Body of pancreas (tissue), 4 donors: ENCODE results near the gene ZFP14.

Experiments used
- POLR2A ChIP-seq, 3 donors: fragments of 450-650 bp; IDR thresholded peaks; one replicate each; pipeline ENCODE4 v1.6.1; 2016; ENCODE audit warnings: antibody characterized with exemption in 3 of 3, mild to moderate bottlenecking in 2 of 3
- TF ChIP-seq, protein P1 (sequence below), 7 experiments: fragments of 450-650 bp in 4 of 7; fragments of 200-600 bp in 3 of 7; sonication (generic) in 3 of 7; IDR thresholded peaks; one replicate each; pipeline ENCODE4 v1.5.1; 2016 to 2019; ENCODE audit warnings: antibody characterized with exemption in 7 of 7

DNA sequence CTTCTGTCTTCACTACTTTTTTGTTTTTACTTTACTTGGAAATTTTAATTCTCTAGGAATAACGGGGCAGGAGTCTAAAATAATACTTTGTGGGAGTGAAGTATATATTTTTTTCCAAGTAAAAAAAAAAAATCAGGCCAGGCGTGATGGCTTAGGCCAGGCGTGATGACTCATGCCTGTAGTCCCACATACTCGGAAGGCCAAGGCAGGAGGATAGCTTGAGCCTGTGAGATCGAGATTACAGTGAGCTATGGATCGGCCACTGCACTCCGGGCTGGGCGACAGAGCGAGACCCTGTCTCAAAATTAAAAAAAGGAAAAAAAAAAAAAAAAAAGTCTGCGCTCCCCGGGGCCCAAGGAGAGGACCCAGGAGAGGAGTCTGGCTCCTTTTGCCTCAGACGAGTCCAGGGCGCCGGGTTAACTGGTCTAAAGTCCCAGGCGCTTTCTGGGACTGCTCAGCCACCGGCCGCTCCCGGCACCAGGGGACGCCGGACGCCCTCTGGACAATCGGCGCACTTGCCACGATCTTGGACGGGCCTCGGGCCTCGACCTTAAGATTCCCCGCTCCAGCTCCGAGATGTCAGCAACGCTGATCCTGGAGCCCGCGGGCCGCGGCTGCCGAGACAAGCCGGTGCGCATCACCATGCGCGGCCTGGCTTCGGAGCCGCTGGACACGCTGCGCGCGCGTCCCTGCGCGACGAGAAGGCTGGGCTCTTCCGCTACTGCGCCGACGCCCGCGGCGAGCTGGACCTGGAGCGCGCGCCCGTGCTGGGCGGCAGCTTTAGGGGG, 42.2 kb upstream of the ZFP14 start:
- TF ChIP-seq, protein P1, sequence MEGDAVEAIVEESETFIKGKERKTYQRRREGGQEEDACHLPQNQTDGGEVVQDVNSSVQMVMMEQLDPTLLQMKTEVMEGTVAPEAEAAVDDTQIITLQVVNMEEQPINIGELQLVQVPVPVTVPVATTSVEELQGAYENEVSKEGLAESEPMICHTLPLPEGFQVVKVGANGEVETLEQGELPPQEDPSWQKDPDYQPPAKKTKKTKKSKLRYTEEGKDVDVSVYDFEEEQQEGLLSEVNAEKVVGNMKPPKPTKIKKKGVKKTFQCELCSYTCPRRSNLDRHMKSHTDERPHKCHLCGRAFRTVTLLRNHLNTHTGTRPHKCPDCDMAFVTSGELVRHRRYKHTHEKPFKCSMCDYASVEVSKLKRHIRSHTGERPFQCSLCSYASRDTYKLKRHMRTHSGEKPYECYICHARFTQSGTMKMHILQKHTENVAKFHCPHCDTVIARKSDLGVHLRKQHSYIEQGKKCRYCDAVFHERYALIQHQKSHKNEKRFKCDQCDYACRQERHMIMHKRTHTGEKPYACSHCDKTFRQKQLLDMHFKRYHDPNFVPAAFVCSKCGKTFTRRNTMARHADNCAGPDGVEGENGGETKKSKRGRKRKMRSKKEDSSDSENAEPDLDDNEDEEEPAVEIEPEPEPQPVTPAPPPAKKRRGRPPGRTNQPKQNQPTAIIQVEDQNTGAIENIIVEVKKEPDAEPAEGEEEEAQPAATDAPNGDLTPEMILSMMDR (IDR thresholded peaks at IDR 0.05) = no peak
- peak in 1 of 3 donors; percentile 26 for TF ChIP-seq POLR2A (IDR thresholded peaks at IDR 0.05)
